Hematopoietic multipotent progenitor cell treated with erythropoietin and hydrocortisone succinate and interleukin-3 and kit ligand, for 17 days (in vitro differentiated cells): Measurements from ENCODE around the gene WASHC4.
"Not testable (repeated sequence)": the region's sequence is repeated elsewhere in the genome, so short reads cannot be mapped to it uniquely, and the experiment has no call there.

ENCODE experiments used
- DNase-seq: peaks from one replicate; pipeline ENCODE4 v3.0.0-alpha.2; 2015; ENCODE audit warnings: low spot score

WASHC4 gene

GRCh38 chr12:105168006-105168405 is 60.5 kb downstream of the WASHC4 start:
- no peak for DNase-seq

- no peak for DNase-seq
These were observed 62.6 kb downstream of the WASHC4 start for GRCh38 chr12:105170139-105170538.

GRCh38 chr12:105171691-105172436 is 64.3 kb downstream of the WASHC4 start:
- DNase-seq, result no peak

- no peak for DNase-seq
These were observed 68.0 kb downstream of the WASHC4 start for GRCh38 chr12:105175397-105175990.

GRCh38 chr12:105177208-105177607 is 69.7 kb downstream of the WASHC4 start:
- no peak for DNase-seq

- not testable (repeated sequence) for DNase-seq
These were observed 71.6 kb downstream of the WASHC4 start for GRCh38 chr12:105179114-105179513.

GRCh38 chr12:105183406-105183805 is 75.9 kb downstream of the WASHC4 start:
- DNase-seq, result not testable (repeated sequence)

- DNase-seq, result not testable (repeated sequence)
These were observed 76.4 kb downstream of the WASHC4 start for GRCh38 chr12:105183976-105184375.

GRCh38 chr12:105189293-105189692 is 81.8 kb downstream of the WASHC4 start:
- DNase-seq, result no peak

GRCh38 chr12:105190530-105190929 is 83.0 kb downstream of the WASHC4 start:
- DNase-seq, result no peak

GRCh38 chr12:105192624-105193225 is 85.2 kb downstream of the WASHC4 start:
- DNase-seq, result no peak

GRCh38 chr12:105194947-105195346 is 87.4 kb downstream of the WASHC4 start:
- DNase-seq, result no peak

- DNase-seq, result no peak
These were observed 88.6 kb downstream of the WASHC4 start for GRCh38 chr12:105196090-105196489.

- DNase-seq, result no peak
These were observed 91.4 kb downstream of the WASHC4 start for GRCh38 chr12:105198961-105199360.

GRCh38 chr12:105200385-105200784 is 92.9 kb downstream of the WASHC4 start:
- no peak for DNase-seq

- DNase-seq, result no peak
These were observed 93.8 kb downstream of the WASHC4 start for GRCh38 chr12:105201299-105201698.

GRCh38 chr12:105202202-105202601 is 94.7 kb downstream of the WASHC4 start:
- DNase-seq, result no peak

- DNase-seq, result no peak
These were observed 96.6 kb downstream of the WASHC4 start for GRCh38 chr12:105204127-105204526.

GRCh38 chr12:105204916-105205315 is 97.4 kb downstream of the WASHC4 start:
- no peak for DNase-seq

- DNase-seq, result no peak
These were observed 98.0 kb downstream of the WASHC4 start for GRCh38 chr12:105205322-105206048.

GRCh38 chr12:105206686-105207374 is 99.3 kb downstream of the WASHC4 start:
- no peak for DNase-seq

- DNase-seq, result no peak
These were observed 101.6 kb downstream of the WASHC4 start for GRCh38 chr12:105209091-105209490.
